GM19351 (cell line): ENCODE results near the gene CNTNAP1.

ENCODE experiments used
- ATAC-seq: cut with Tn5 transposase; IDR thresholded peaks from one replicate; pipeline ENCODE4 v1.9.1; 2021; ENCODE audit warnings: mild to moderate bottlenecking, moderate library complexity; ENCODE audit not compliant: unreplicated experiment

Gene CNTNAP1

DNA sequence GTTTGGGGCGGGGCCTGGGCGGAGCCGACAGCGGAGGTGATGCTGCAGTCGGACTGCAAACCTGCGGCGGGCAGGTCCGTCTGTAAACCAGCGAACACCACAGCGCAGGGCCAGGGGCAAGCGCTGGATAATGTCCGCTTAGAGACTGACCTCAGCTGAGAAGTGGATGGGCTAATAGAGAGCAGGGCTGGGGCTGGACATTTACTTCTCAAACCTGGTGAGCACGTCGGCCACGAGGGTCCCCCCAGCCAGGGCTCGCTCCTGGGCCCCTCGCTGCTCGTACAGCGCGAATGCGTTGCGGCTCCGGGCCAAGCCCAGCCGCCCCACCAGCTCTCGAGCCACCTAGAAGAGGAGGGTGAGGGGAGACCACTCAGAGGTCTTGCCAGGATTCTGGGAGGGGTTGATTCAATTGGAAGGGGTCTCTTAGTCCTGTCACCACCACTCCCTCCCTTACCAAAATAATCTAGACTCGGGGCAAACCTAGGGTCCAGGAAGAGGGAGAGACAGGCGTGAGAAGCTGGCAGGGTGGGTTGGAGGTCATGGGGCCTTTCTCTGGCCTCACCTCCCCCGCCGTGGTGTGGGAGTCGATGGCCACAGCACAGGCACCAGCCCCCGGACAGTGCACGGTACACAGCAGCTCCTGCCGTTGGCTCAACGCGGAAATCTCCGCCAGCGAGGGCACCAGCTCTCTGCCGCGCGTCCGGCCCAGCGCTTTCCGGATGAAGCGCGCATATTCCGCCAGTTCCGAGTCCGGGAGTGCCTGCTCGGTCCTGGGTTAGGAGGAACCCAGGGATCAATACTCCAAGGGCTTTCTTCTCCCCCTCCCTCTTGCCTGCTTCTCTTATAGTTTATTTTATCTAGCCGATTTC, 11.3 kb upstream of the CNTNAP1 start:
- ATAC-seq = no peak

GRCh38 chr17:42672038-42672437, 10.3 kb upstream of the CNTNAP1 start:
- ATAC-seq = no peak

- no peak for ATAC-seq
Measured at GRCh38 chr17:42673266-42673884, 9.0 kb upstream of the CNTNAP1 start.

GRCh38 chr17:42673885-42674754, 8.2 kb upstream of the CNTNAP1 start:
- no peak for ATAC-seq

- ATAC-seq = no peak
Measured at GRCh38 chr17:42674755-42675347, 7.5 kb upstream of the CNTNAP1 start.

DNA sequence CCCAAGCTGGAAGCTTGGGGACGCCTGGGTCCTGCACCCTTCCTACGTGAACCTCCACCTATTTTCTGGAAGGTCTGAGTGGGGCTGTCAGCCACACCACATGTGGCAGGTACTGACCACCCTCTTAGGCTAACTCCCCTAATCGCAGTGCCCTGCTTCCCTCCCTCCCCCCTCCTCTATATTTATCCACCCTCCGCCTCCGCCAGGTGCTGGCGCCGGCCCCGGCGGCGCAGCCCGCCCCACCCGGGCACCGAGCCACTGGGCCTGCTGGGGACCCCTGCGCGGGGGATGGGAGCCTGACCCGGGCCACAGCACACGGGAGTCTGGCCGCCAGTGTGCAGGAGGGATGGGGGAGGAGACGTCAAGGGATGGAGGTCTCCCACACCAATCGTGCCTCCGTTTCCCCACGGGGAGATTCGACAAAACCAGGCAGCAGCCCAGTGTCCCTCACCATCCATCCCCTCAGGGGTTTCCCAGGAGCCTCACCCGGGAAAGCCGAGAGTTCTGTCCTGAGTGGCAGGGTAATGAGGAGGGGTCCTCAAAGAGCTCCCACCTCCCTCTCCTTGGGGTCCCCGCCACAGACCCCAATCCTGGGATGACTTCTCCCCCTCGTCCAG, 6.9 kb upstream of the CNTNAP1 start:
- ATAC-seq = no peak

- no peak for ATAC-seq
Measured at GRCh38 chr17:42675965-42676423, 6.3 kb upstream of the CNTNAP1 start.

- ATAC-seq = no peak
Measured at GRCh38 chr17:42676424-42677011, 5.8 kb upstream of the CNTNAP1 start, which contains the start of gene PLEKHH3. Gene PLEKHH3, minus strand, starts transcription at chr17:42676994. Its CDS starts 431 bp downstream, at chr17:42676563.

DNA sequence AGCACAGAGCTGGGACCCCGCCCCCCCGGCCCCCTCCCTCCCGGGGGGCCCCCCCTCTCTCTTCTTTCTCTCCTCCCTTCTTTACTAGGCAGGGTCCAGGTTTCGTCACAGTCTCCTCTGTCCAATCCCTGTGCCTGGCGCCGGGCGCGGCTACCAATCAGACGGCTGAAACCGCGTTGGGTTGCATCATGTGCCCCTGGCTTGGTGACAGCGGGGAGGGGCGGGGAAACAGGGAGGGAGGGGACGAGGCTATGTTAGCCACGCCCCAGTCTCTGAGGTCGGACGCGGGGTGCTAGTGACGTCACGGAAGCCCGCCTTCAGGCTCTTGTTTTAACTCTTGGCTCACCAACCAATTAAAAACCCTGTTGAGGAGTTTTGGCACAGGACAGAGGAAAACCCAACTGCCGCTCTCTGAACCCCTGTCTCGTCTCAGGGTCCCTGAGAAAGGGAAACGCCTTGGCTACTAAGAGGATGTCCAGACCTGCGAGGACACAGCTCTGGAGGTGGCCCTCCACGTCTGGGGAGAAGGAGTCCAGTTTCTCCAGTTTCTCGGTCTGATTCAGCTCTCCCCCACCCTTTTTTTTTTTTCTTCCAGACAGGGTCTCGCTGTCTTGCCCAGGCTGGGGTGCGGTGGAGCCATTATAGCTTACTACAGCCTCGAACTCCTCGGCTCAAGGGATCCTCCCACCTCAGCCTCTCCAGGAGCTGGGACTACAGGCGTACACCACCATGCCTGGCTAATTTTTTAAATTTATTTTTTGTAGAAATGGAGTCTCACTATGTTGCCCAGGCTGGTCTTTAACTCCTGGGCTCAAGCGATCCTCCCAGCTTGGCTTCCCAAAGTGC, 5.1 kb upstream of the CNTNAP1 start:
- peak; percentile 67 for ATAC-seq

DNA sequence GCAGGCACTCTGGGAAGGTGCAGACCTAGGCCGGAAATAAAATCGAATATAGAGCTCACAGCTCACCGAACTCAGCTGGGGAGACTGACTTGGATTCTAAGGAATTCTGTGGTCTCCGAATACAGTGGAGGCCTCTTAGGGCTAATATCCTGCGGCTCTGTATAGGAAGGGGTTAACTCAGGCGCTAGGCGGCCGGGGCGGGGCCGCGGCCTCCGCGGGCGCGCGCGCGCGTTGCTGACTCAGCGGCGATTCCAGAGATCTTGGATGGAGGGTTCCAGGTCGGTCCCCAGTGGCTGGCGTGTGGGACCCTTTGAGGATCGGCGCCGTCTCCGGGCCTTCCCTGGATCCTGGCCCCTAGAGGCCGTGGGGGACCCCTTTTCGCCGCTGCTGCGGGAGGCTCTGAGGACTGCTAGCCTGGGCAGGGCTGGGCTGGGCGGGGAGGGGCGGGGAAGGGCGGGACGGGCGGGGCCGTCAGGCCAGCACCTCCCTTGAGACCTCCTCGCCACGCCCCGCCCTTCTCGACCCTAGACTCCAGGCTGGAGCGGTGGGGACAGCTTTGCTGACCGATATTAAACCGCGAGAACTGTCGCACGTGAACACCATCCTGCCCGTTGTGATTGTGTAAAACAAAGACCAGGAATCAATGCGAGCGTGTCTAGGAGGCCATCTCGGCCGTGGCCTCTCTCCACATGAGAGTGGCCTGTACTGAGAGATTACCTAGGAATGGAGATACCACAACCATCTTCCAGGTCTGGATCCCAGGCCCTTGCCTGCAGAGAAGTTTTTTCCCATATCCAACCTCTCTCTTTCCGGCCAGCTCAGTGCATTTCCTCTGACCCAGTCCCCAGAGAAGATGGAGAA, 4.2 kb upstream of the CNTNAP1 start:
- ATAC-seq = no peak

DNA sequence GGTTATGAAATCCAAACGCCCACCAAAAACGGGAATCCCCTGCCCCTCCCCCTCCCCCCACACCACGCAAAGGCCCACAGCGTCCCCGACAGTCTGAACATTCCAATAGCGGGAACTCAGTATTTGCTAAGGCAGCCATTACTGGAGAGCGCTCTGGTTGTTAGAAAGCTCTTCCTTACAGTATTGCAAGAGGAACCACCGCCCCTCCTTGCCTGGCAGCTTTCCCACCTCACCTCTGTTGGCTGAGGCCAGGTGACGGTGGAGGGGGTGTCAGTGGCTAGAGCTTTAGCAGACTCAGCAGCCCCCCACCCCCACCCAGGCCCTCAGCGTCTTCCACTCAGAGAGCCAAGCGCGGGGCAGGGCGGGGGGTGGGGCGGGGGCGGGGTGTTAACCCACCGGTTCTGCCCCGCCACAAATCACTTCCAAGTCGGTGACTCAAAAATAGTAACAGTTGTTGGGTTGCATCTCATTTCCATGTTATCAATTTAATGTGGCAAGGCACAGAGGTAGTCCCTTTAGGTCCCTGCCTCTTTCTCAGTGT, 3.3 kb upstream of the CNTNAP1 start:
- ATAC-seq = no peak

- ATAC-seq = no peak
Measured at GRCh38 chr17:42679492-42680330, 2.6 kb upstream of the CNTNAP1 start.

DNA sequence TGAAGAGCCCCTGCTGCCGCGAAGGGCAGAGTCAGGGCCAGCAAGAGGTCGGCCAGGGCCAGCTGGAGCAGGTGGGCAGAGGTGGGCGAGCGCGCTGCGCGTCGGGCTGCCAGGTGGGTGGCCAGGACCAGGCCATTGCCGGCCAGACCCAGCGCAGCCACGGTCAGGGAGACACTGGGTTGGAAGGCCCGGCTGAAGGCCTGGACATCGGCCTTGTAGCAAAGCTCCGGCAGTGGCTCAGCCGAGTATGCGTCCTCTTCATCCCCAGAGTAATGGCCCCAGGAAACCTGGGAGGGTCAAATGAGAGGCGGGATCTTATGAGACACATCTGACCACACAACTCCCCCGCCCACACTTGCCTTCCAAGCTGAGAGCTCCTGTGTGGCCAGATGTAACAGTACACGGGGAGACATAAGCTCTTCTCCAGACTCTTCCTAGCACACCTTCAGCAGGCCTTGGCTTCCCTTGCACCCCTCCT, 2.0 kb upstream of the CNTNAP1 start:
- ATAC-seq = no peak

DNA sequence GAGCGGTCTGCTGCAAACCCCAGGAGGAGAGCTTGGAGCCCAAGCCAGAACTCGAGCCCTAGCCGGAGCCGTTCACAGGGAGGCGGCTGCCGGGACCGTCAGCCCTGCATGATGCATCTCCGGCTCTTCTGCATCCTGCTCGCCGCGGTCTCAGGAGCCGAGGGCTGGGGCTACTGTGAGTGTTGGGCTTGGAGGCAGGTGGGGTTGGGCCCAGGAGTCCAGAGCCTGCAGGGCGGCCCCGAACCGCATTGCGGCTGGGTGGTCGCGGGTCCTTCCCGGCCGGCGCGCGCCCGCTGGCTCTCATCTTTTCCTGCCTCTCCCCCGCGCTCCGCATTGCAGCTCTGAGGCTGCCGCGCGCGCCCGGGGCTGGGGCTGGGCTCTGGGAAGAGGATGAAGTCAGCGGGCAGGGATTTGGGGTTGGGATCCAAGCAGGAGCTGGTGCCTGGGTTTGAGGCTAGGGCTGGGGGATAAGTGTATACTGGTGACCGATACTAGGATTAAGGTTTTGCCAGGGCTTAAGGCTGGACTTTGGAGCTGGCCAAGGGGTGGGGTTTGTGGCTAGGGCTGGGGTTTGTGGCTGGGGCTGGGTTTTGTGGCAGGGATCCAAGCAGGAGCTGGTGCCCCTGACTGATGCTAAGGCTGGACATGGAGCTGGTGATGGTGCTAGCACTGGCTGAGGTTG, 532 bp downstream of the CNTNAP1 start:
- ATAC-seq = no peak

DNA sequence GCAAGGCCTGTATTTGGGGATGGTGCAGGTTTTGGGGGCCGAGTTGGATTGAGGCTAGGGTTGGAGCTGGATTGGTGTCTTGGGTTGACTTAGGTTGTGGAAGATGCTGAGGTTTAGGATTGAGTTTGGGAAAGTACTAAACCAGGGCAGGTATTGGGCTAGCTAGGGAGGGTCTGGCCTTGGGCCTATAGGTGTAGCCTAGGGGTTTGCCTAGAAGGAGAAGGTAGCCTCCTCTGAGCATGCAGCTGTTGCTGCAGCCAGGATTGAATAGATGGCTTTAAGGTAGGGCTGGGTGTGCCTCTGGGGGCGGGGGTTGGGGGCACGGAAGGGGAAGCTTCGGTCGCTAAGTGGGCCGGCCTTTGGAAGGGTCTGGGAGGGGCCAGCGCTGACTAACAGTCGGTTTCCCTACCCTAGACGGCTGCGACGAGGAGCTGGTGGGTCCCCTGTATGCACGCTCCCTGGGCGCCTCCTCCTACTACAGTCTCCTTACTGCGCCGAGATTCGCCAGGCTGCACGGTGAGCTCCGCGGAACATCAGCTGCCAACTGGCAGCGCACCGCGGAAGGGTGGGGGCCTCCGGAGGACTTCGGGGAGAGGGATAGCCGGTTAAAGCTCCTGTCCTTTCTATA, 1.2 kb downstream of the CNTNAP1 start:
- ATAC-seq = no peak
